Psoas muscle (tissue), 8 donors: ENCODE measurements around the gene MOB3C. TPM values are rescaled to one million over a fixed set of nuclear protein-coding genes. Genes with fewer than 3 reads are reported as not detected.

Experiments used
- ATAC-seq, 4 donors: fragments of 200-7000 bp; cut with Tn5 transposase; one replicate each; pipeline ENCODE4 v1.9.1; 2020; ENCODE audit warnings: moderate library complexity in 3 of 4, mild to moderate bottlenecking in 2 of 4
- DNase-seq, 2 donors: peaks; one replicate each; pipeline ENCODE4 v3.0.0-alpha.2; 2020
- H3K27ac ChIP-seq: fragments of 200-600 bp; one replicate; pipeline ENCODE4 v1.8.0; 2022
- H3K27me3 ChIP-seq, 3 donors: fragments of 200-600 bp in 1 of 3; one replicate each; pipeline versions ENCODE4 v1.6.1 to v1.8.0; 2013 to 2022; ENCODE audit warnings: low read length in 2 of 3, mild to moderate bottlenecking in 2 of 3, moderate library complexity in 1 of 3; ENCODE audit not compliant: insufficient read depth in 3 of 3
- H3K36me3 ChIP-seq, 2 donors: fragments of 200-600 bp in 1 of 2; one replicate each; pipeline versions ENCODE4 v1.6.1 to v1.8.0; 2013 to 2022; ENCODE audit warnings: low read depth in 1 of 2, mild to moderate bottlenecking in 1 of 2, moderate library complexity in 1 of 2; ENCODE audit not compliant: insufficient read depth in 1 of 2
- H3K4me1 ChIP-seq: fragments of 200-600 bp; one replicate; pipeline ENCODE4 v1.8.0; 2022
- H3K4me3 ChIP-seq: fragments of 200-600 bp; one replicate; pipeline ENCODE4 v1.8.0; 2022; ENCODE audit warnings: mild to moderate bottlenecking
- H3K9me3 ChIP-seq: fragments of 200-600 bp; one replicate; pipeline ENCODE4 v1.8.0; 2022
- CTCF ChIP-seq: fragments of 200-600 bp; IDR thresholded peaks from one replicate; pipeline ENCODE4 v1.8.0; 2022; ENCODE audit warnings: antibody characterized with exemption
- WGBS, 3 donors: extraction: QIAGEN DNeasy Blood & Tissue Kit; methylation state at CpG; one replicate each; pipeline versions ENCODE4 v1.1.6 to v1.1.7; 2013; 5-methylcytosine and 5-hydroxymethylcytosine counted together
- intact Hi-C, 2 donors: fragments of 100-400 bp; cut with DNase I; formaldehyde crosslinking; loops; one replicate each; pipeline versions ENCODE4 v1.11.0 to v1.14.2; 2022
- polyA plus RNA-seq, 3 donors: library from polyadenylated mRNA; stranded (reverse); fragments of 200-250 nt; gene quantifications; one replicate each; pipeline ENCODE4 v1.2.3, GENCODE V29; 2013
- total RNA-seq, 4 donors: library from RNA; stranded (reverse); fragmentation: NEBNext Ultra II Directional in 2 of 4; extraction: Animal tissue kit (Norgen Biotek cat#: 25700) in 2 of 4; gene quantifications; one replicate each; pipeline versions ENCODE4 v1.2.1 to v1.2.4, GENCODE V29; 2021 to 2023
- donor health status: healthy with polysubstance abuse.
- donor health status: DM: no; HTN: no; CAD: no; lungs with moderate emphysema.
- donor health status: Bipolar disorder and iron deficiency.
- donor health status: healthy.
- donor health status: DM: yes; HTN: yes; CAD: no.
- donor health status: DM: no; HTN: no; CAD: no.
- donor health status: DM: no; HTN: no; CAD: no.
- donor health status: DM: yes; HTN: yes; CAD: no.

MOB3C gene
- total and polyA plus RNA-seq, 7 donors: 8.7 to 36.3 (median 17.9) TPM

GRCh38 chr1:46612937-46613660 lies 3.5 kb downstream of the MOB3C start:
- no peaks in the 10 kb centered on the region for H3K9me3 ChIP-seq
- peaks cover 63% of the 10 kb centered on the region for H3K4me1 ChIP-seq
- DNase-seq (peak; percentile 73 to 92), ATAC-seq (peak; percentile 52 to 73 (median 66))
- intact Hi-C loops: no loop called here
- H3K36me3 ChIP-seq: peaks cover 2 to 35% of the 10 kb centered on the region in 2 donors
- H3K27ac ChIP-seq: peak overlapping the region; percentile 94
- no peak for TF ChIP-seq CTCF
- H3K27me3 ChIP-seq: no peaks in the 10 kb centered on the region
- peak overlapping the region; percentile 46 for H3K4me3 ChIP-seq
- 49 to 57% (median 54%) methylated on average over 38 of the region's 38 CpGs for WGBS, 3 donors

- H3K27ac ChIP-seq: peak overlapping the region; percentile 94
- H3K27me3 ChIP-seq: no peaks in the 10 kb centered on the region
- H3K4me3 ChIP-seq: peak overlapping the region; percentile 46
- peak in 1 of 2 donors; percentile 59 for DNase-seq
- intact Hi-C loops: no loop called here
- WGBS, 3 donors: 51 to 69% (median 55%) methylated on average over 7 of the region's 7 CpGs
- H3K36me3 ChIP-seq: peaks cover 2 to 39% of the 10 kb centered on the region in 2 donors
- H3K9me3 ChIP-seq: no peaks in the 10 kb centered on the region
- ATAC-seq: peak in 2 of 4 donors; percentile 3
- H3K4me1 ChIP-seq: peaks cover 66% of the 10 kb centered on the region
- no peak for TF ChIP-seq CTCF
Observed at GRCh38 chr1:46611691-46612221, 4.9 kb downstream of the MOB3C start.

- no peaks in the 10 kb centered on the region for H3K27me3 ChIP-seq
- H3K4me1 ChIP-seq: peaks cover 51% of the 10 kb centered on the region
- H3K9me3 ChIP-seq: no peaks in the 10 kb centered on the region
- TF ChIP-seq CTCF: no peak
- no peak overlapping the region for H3K4me3 ChIP-seq
- ATAC-seq (no peak), DNase-seq (peak; percentile 38 to 63)
- H3K36me3 ChIP-seq: peaks cover 2 to 39% of the 10 kb centered on the region in 2 donors
- intact Hi-C loops: no loop called here
- H3K27ac ChIP-seq: peak overlapping the region; percentile 57
- 25 to 50% (median 30%) methylated on average over 7 of the region's 7 CpGs for WGBS, 3 donors
Observed at GRCh38 chr1:46607345-46608130, 9.1 kb downstream of the MOB3C start.

DNA sequence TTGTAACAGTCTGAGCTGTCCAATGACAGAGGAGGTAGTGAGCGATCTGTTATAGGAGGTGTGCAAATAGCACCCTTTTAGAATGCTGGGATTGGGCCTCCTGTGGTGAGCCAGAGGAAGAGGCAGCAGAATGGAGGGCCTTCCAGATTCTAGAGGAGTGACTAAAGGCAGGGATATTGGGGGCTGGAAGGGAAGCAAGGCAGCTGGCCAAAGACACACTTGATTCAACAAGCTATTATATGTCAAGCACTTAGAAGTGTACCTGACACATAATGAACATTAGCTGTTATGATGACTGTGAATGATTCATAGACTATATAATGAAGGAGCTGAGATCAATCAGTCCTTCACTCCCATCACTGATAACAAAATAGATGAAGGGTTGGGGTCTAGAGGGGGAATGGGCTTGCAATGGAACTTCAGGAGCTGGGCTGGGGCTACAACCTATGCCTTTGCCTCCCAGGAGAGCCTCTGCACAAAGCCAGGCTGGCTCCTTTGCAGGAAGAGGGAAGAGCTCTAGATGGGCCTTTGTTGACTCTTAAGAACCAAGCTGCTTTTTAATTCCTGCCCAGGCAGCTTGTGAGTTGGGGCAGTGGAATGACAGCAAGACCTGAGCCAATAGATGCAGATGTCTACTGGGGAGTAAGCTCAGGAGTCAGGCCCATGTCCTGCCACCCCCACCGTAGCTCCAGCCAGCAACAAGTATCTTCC lies 10.2 kb downstream of the MOB3C start:
- peak overlapping the region; percentile 39 for H3K27ac ChIP-seq
- DNase-seq: no peak
- 60 to 83% (median 62%) methylated on average over 2 of the region's 2 CpGs for WGBS, 3 donors

More for the DNA sequence above, 10.2 kb downstream of the MOB3C start:
- H3K27me3 ChIP-seq: no peaks in the 10 kb centered on the region
- H3K4me3 ChIP-seq: no peak overlapping the region
- H3K4me1 ChIP-seq: peaks cover 40% of the 10 kb centered on the region
- H3K36me3 ChIP-seq: peaks cover 2 to 36% of the 10 kb centered on the region in 2 donors
- no peak for TF ChIP-seq CTCF
- no peaks in the 10 kb centered on the region for H3K9me3 ChIP-seq
- ATAC-seq: peak in 2 of 4 donors; percentile 31 to 33
- intact Hi-C loops: no loop called here
